ENCODE measurements around the gene KRT23.
"Not testable (repeated sequence)": the region's sequence is repeated elsewhere in the genome, so short reads cannot be mapped to it uniquely, and the experiment has no call there.

Gene KRT23

GRCh38 chr17:40922239-40922638 is 15.2 kb downstream of the KRT23 start:
- CTCF ChIA-PET = interaction anchor here (0.6 to 1.0 kb wide), 3 partner anchors 434 to 726 kb away, joined by 3 to 6 read pairs (median 3); no protein-coding TSS in a partner anchor
- no peak overlapping the region for H3K27ac ChIP-seq (ENCODE audit: extremely low read depth, low read depth, low read length)
- no peaks in the 10 kb centered on the region for H3K4me1 ChIP-seq (ENCODE audit: control insufficient read depth, insufficient read depth, low read length)
- H3K9me3 ChIP-seq (ENCODE audit: control insufficient read depth, insufficient read depth, low read depth, low read length) = no peaks in the 10 kb centered on the region
- TF ChIP-seq ZBTB17 (tag by site-specific recombination; IDR thresholded peaks at IDR 0.05) = peak; percentile 76
- peak; percentile 38 for TF ChIP-seq ZNF335 (tag by site-specific recombination; conservative IDR thresholded peaks at IDR 0.05)
- peak; percentile 81 for TF ChIP-seq PRDM1 (tag by site-specific recombination; IDR thresholded peaks at IDR 0.05)
- peak; percentile 45; the same call in 1 of the 2 replicates for TF ChIP-seq WT1 (tag by site-specific recombination; IDR thresholded peaks at IDR 0.05)
- TF ChIP-seq ZNF366 (tag by site-specific recombination; conservative IDR thresholded peaks at IDR 0.05) = peak; percentile 57; the same call in 1 of the 2 replicates
- TF ChIP-seq ZNF660 (tag by site-specific recombination; IDR thresholded peaks at IDR 0.05) = 0 out of 2 replicates have a peak, but pooled peaks have one; percentile 29
- no peak for TF ChIP-seq ZNF654 (tag by site-specific recombination; IDR thresholded peaks at IDR 0.05; ENCODE audit: low read depth)
- peak; percentile 74; the same call in 1 of the 2 replicates for TF ChIP-seq ZNF140 (tag by site-specific recombination; IDR thresholded peaks at IDR 0.05)
- no peak for TF ChIP-seq HOXC10 (CRISPR knock-in tag; IDR thresholded peaks at IDR 0.05)
- no peak for TF ChIP-seq ZNF19 (tag by site-specific recombination; IDR thresholded peaks at IDR 0.05; ENCODE audit: low read depth)
- TF ChIP-seq KLF1 (tag by site-specific recombination; IDR thresholded peaks at IDR 0.05) = no peak
- TF ChIP-seq IKZF3 (tag by site-specific recombination; IDR thresholded peaks at IDR 0.05) = no peak
- POLR2A ChIA-PET = no interaction called here
- H3K36me3 ChIP-seq (ENCODE audit: control insufficient read depth in 2 of 2, insufficient read depth in 1 of 2, low read length in 2 of 2) = no peaks in the 10 kb centered on the region
- no peak overlapping the region for H3K4me3 ChIP-seq (ENCODE audit: low read depth, low read length)

DNA sequence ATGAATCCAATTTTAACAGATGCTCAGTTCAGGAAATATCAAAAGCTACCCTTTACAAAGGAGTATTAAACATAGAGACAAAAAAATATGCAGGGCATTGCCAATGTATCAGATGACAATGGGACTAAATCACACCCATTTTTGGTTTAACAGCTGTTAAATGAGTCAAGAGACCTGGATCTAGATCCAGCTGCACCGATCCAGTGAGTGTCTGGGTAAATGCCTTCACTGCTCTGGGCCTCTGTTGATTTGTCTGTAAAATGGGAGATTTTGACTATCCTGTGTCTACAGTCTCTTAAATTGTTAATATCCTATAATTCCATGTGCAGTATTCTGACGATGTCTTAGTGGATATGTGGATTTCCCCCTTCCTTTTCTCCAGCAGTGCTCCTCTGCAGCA is 16.4 kb downstream of the KRT23 start:
- POLR2A ChIA-PET = no interaction called here
- CTCF ChIA-PET = no interaction called here
- TF ChIP-seq, protein P1, sequence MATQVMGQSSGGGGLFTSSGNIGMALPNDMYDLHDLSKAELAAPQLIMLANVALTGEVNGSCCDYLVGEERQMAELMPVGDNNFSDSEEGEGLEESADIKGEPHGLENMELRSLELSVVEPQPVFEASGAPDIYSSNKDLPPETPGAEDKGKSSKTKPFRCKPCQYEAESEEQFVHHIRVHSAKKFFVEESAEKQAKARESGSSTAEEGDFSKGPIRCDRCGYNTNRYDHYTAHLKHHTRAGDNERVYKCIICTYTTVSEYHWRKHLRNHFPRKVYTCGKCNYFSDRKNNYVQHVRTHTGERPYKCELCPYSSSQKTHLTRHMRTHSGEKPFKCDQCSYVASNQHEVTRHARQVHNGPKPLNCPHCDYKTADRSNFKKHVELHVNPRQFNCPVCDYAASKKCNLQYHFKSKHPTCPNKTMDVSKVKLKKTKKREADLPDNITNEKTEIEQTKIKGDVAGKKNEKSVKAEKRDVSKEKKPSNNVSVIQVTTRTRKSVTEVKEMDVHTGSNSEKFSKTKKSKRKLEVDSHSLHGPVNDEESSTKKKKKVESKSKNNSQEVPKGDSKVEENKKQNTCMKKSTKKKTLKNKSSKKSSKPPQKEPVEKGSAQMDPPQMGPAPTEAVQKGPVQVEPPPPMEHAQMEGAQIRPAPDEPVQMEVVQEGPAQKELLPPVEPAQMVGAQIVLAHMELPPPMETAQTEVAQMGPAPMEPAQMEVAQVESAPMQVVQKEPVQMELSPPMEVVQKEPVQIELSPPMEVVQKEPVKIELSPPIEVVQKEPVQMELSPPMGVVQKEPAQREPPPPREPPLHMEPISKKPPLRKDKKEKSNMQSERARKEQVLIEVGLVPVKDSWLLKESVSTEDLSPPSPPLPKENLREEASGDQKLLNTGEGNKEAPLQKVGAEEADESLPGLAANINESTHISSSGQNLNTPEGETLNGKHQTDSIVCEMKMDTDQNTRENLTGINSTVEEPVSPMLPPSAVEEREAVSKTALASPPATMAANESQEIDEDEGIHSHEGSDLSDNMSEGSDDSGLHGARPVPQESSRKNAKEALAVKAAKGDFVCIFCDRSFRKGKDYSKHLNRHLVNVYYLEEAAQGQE (tag by site-specific recombination; IDR thresholded peaks at IDR 0.05) = no peak
- no peak for TF ChIP-seq ZSCAN5A (tag by site-specific recombination; IDR thresholded peaks at IDR 0.05)
- TF ChIP-seq ZNF658 (tag by site-specific recombination; IDR thresholded peaks at IDR 0.05) = no peak
- no peak for TF ChIP-seq SP3 (tag by site-specific recombination; IDR thresholded peaks at IDR 0.05)
- no peak for TF ChIP-seq RBAK (tag by site-specific recombination; IDR thresholded peaks at IDR 0.05)
- no peak for TF ChIP-seq ZNF544 (tag by site-specific recombination; IDR thresholded peaks at IDR 0.05)
- TF ChIP-seq ZNF670 (tag by site-specific recombination; IDR thresholded peaks at IDR 0.05; ENCODE audit: low read depth) = no peak
- Histone ChIP-seq H3K4me3 (ENCODE audit: low read depth, low read length) (no peak overlapping the region), H3K4me1 (ENCODE audit: control insufficient read depth, insufficient read depth, low read length) (no peaks in the 10 kb centered on the region), H3K9me3 (ENCODE audit: control insufficient read depth, insufficient read depth, low read depth, low read length) (no peaks in the 10 kb centered on the region), H3K36me3 (ENCODE audit: control insufficient read depth in 2 of 2, insufficient read depth in 1 of 2, low read length in 2 of 2) (no peaks in the 10 kb centered on the region), H3K27ac (ENCODE audit: extremely low read depth, low read depth, low read length) (no peak overlapping the region)

DNA sequence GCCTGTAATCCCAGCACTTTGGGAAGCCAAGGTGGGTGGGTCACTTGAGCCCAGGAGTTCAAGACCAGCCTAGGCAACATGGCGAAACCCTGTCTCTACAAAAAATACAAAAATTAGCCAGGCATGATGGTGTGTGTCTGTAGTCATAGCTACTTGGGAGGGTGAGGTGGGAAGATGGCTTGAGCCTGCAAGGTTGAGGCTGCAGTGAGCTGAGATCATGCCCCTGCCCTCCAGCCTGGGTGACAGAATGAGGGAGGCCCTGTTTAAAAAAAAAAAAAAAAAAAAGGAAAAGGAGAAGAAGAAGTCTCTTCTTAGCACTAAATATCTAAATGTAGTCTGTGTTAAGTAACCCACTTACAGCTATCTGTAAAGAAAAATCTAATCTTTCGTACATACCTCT is 20.3 kb downstream of the KRT23 start:
- H3K4me1 ChIP-seq (ENCODE audit: control insufficient read depth, insufficient read depth, low read length); POLR2A ChIA-PET; H3K4me3 ChIP-seq (ENCODE audit: low read depth, low read length); H3K9me3 ChIP-seq (ENCODE audit: control insufficient read depth, insufficient read depth, low read depth, low read length); H3K27ac ChIP-seq (ENCODE audit: extremely low read depth, low read depth, low read length); H3K36me3 ChIP-seq (ENCODE audit: control insufficient read depth in 2 of 2, insufficient read depth in 1 of 2, low read length in 2 of 2): not testable (repeated sequence)
- CTCF ChIA-PET = interaction anchor here (0.6 to 2.1 kb wide), 3 partner anchors 142 to 732 kb away, joined by 4 to 7 read pairs (median 6); no protein-coding TSS in a partner anchor

All from HEK293 (cell line).